GM12892 (cell line): ENCODE measurements around the gene NKD2.

Source experiments
- POLR2A ChIP-seq: IDR thresholded peaks from 2 replicates; pipeline ENCODE4 v1.6.1; 2011; ENCODE audit warnings: low read depth, low read length, control low read depth
- TAF1 ChIP-seq: IDR thresholded peaks from 2 replicates; pipeline ENCODE4 v1.6.1; 2011; ENCODE audit warnings: low read depth, mild to moderate bottlenecking, control low read depth, low read length, borderline replicate concordance

- TF ChIP-seq POLR2A (no peak), TAF1 (no peak)
These were observed 2.0 kb downstream of the NKD2 start for GRCh38 chr5:1010641-1011046.
